GM19351 (cell line): ENCODE data around the gene YTHDC1.
"Not testable (repeated sequence)": the region's sequence is repeated elsewhere in the genome, so short reads cannot be mapped to it uniquely, and the experiment has no call there.

ENCODE experiments used
- ATAC-seq: cut with Tn5 transposase; IDR thresholded peaks from one replicate; pipeline ENCODE4 v1.9.1; 2021; ENCODE audit warnings: mild to moderate bottlenecking, moderate library complexity; ENCODE audit not compliant: unreplicated experiment

Gene YTHDC1

DNA sequence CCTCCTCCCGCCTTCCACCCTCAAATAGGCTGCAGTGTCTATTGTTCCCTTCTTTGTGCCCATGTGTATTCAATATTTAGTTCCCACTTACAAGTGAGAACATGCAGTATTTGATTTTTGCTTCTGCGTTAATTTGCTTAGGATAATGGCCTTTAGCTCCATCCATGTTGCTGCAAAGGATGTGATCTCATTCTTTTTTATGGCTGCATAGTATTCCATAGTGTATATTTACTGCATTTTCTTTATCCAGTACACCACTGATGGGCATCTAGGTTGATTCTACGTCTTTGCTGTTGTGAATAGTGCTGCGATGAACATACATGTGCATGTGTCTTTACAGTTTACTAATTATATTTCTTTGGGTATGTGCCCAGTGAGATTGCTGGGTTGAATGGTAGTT lies 52.8 kb downstream of the YTHDC1 start:
- no peak for ATAC-seq

DNA sequence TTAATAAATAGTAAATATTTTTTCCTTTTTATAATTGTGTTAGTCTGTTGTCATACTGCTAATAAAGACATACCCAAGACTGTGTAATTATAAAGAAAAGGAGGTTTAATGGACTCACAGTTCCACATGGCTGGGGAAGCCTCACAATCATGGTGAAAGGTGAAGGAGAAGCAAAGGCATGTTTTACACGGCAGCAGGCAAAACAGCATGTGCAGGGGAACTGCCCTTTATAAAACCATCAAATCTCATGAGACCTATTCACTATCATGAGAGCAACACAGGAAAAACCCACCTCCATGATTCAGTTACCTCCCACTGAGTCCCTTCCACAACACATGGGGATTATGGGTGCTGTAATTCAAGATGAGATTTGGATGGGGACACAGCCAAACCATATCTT lies 58.6 kb downstream of the YTHDC1 start:
- no peak for ATAC-seq

DNA sequence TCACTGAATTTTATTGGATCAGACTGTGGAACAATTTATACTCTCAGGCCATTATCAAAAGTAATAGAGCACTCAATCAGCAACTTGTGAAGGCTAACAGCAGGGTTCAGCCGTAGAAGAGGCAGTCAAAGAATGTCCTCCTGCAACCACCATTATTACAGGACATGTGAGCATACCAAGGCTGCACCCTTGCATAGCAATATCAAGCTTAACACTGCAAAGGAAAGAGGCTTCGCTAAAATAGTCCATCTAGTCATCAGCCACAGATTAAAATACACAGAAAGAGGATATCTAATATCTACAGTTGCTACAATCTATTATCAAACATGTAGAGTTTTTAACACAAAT lies 61.5 kb downstream of the YTHDC1 start:
- ATAC-seq: no peak

DNA sequence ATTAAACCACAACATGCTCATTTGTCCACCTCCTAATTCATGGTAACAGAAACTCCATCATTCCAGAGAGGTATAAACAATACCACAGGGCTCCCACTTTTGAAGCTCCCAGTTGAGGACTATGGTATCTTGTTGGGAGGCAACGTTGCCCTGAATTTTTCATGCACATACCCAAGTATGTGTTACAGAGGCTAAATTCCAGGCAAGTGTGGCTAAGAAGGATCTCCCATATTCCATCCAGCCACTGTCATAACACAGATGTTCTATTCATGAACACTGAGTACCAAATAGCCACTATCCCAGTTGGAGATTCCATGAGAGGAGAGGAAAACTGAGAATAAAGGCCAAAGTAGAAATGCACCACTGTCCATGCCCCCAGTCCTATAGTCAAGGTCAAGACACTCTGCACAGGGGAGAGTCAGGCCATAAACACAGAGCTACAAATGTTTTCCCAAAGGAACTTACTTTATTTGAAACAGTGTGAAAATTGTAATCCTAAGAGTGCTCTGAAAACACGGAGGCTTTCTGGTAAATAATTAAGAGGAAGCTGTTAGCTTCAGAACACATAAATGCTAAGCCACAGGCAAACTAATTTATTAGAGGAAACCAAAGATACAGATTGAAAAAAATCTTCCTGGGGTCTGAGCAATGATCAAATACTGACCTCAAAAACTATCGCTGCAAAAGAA lies 62.0 kb downstream of the YTHDC1 start:
- ATAC-seq: no peak

DNA sequence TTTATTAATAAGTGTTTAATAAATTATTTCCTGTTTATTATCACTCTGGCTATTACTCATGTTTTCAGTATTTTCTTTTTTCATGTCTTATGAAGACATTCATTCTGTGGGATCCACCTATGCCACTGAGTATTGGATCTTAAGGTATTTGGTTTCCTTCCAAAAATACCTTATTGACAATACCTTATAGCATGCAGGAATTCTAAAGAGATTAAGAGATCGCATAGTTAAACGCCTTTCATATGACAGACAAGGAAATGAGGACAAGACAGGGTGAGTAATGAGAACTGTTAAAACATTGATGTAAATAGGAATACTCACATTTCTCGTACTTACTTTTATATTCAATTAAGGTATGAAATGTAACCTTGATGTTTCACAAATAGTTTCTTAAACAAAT lies 66.2 kb downstream of the YTHDC1 start:
- ATAC-seq: no peak

DNA sequence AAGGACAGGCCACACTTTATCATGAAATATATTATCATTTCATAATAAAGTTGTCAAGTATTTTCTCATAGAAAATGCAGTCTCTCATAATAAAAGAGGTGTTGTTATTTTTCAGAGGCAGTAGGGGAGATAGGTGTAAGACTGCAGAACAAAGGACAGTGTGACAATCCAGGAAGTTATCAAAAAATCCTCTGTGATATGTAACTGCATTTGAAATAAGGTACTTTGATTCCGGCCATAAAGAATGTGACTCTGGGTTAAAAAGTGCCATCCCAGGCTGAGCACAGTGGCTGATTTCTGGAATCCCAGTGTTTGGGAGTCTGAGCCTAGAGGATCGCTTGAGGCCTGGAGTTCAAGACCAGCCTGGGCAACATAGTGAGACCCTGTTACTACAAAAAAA lies 66.8 kb downstream of the YTHDC1 start:
- ATAC-seq: no peak

DNA sequence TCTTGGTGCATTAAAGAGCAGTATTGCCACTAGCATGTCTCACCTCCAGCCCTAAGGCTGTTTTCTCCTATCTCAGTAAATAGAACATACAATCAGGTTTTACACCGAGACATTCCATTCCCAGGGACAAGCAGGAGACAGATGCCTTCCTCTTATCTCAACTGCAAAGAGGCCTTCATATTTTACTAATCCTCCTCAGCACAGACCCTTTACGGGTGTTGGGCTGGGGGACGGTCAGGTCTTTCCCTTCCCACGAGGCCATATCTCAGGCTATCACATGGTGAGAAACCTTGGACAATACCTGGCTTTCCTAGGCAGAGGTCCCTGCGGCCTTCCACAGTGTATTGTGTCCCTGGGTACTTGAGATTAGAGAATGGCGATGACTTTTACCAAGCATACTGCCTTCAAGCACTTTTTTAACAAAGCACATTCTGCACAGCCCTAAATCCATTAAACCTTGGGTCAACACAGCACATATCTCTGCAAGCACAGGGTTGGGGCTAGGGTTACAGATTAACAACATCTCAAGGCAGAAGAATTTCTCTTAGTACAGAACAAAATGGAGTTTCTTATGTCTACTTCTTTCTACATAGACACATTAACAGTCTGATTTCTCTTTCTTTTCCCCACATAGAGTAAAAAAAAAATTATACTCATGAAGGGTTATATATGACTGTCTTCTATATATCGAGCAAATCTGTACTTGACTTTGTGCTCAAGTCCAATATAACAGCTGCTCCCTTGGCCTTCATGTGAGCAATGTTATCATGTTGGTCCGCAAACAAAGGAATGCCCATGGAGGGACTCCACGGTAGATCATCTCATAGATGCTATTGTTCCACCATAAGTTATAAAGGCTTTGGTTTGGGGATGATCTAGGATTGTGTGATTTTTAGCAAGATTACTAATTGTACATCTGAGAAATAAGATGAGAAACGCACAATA lies 67.8 kb downstream of the YTHDC1 start:
- not testable (repeated sequence) for ATAC-seq

DNA sequence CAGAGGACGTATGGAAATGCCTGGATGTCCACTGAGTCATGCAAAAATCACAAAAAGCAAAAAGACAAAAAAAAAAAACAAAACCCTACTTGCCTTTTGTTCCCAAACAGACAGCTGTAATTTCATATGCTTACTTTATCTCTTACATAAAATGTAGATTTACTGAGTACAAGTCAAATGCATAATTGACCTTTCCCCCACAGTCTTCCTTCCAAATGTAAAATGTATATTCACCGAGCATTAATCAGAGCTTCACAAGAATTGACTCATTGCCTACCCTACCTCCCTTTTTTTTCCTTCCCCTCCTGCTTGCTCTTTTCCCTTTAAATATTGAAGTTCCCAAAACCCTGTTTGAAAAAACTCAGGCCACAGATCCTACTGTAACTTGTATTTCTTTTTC lies 71.9 kb downstream of the YTHDC1 start:
- no peak for ATAC-seq

DNA sequence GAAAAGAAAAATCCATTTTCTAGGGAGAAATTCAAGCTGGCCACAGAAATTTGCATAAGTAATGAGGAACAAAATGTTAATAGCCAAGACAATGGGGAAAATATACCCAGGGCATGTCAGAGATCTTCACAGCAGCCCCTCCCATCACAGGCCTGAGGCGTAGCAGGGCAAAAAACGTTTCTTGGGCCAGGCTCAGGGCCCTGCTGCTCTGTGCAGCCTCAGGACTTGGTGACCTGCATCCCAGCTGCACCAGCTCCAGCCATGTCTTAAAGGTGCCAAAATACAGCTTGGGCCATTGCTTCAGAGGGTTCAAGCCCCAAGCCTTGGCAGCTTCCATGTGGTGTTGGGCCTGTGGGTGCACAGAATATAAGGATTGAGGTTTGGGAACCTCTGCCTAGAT lies 72.3 kb downstream of the YTHDC1 start:
- no peak for ATAC-seq

DNA sequence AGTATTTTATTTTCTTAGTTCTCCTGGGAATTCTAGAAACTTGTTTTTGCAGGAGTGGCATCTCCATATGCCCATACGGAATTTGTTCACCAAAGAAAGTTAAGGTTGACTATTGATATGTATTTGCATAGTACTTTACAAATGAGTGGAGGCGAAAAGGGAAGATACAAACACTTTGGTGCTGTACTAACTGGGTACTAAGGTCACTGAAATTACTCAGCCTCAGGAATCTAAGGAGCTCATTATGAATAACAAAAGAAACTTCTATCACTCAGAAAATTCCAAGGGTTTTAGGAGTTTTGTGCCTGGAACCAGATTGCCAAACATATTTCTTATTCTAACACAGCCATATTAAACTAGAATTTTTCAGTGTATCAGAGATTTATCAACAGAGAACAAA lies 77.0 kb downstream of the YTHDC1 start:
- ATAC-seq: peak; percentile 42

DNA sequence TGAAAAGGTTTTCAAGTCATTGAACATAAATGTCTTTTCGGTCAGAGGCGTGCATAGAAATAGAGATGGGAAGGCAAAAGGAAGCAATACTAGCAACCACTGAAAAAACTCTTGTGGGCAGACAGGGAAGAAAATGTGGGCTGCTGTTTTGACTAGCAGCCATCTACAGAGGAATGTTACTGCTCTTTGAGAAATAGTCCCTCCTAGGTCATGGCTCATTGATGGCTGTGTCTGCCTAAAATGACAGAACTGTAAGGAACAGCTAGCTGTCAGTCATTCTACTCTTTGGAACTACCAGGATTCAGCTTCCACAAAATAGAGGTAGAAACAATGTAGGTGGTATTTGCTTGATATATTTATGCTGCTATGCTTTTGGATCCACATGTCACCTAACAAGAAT lies 77.5 kb downstream of the YTHDC1 start:
- peak; percentile 52 for ATAC-seq

DNA sequence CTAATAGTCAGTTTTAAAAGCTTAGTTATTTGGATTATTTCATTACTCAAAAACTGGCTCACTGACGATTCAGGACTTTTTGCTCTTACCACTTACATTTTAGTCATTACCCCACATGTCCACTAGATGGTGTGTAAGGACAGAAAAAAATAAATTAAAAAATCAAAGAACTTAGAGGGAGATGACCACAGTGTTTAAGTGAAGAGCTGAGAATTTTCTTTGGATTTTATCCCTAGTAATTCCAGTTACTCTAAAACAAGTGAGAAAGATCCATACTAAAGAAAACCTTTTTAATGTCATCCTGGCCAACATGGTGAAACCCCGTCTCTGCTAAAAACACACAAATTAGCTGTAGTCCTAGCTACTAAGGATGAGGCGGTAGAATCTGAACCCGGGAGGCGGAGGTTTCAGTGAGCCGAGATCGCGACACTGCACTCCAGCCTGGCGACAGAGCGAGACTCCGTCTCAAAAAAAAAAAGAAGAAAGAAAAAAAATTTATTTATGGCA lies 78.0 kb downstream of the YTHDC1 start:
- ATAC-seq: peak; percentile 70

DNA sequence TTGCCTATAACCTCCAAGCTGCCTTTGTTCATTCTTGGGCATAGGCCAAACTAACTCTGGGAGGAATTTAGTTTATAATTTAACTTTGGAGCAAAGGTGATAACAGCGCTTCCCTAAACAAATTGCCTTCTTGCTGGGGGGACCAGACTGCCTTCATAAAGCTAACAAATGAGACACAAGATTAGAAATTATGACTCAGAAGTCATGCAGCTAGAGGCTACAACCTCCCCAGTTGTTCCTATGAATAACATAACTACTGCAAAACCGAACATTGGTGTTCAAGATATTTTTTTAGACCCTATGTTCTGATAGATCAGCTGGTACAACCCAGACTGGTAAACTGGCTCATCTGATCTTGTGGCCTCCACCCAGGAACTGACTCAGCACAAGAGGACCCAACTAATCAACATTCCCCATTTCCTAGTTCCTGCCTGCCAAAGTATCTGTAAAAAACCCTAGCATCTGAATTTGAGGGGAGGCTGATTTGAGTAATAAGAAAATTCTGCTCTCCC lies 82.4 kb downstream of the YTHDC1 start:
- ATAC-seq: no peak

DNA sequence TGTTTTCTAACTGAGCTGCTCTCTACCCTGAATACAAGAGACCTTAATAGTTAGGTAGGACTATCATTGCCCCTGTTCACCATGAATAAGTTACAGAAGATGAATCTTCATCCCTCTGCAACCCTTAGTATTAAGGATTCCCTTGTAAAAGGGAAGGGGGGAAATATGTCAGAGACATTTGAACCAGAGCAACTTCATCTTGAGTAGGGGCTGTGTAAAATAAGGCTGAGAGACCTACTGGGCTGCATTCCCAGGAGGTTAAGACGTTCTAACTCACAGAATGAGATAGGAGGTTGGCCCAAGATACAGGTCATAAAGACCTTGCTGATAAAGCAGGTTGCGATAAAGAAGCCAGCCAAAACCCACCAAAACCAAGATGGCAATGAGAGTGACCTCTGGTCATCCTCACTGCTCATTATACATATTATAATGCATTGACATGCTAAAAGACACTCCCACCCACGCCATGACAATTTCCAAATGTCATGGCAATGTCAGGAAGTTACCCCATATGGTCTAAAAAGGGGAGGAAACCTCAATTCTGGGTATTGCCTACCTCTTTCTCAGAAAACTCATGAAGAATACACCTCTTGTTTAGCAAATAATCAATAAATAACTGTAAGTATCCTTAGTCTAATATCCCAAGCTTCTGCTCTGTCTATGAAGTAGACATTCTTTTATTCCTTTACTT lies 84.9 kb downstream of the YTHDC1 start:
- ATAC-seq: no peak
